Measurements from ENCODE around the gene SOX6.

Gene SOX6

GRCh38 chr11:16326679-16327297, 29.6 kb downstream of the SOX6 start:
- DNase-seq (ENCODE audit: low read depth) = no peak
- no peak overlapping the region for H3K4me3 ChIP-seq (ENCODE audit: low read depth, low read length)

- H3K4me3 ChIP-seq (ENCODE audit: low read depth, low read length) = no peak overlapping the region
- no peak for DNase-seq (ENCODE audit: low read depth)
Observed at GRCh38 chr11:16322190-16322589, 34.2 kb downstream of the SOX6 start.

- no peak overlapping the region for H3K4me3 ChIP-seq (ENCODE audit: low read depth, low read length)
- no peak for DNase-seq (ENCODE audit: low read depth)
Observed at GRCh38 chr11:16321148-16321547, 35.2 kb downstream of the SOX6 start.

- DNase-seq (ENCODE audit: low read depth) = no peak
- no peak overlapping the region for H3K4me3 ChIP-seq (ENCODE audit: low read depth, low read length)
Observed at GRCh38 chr11:16318320-16318719, 38.0 kb downstream of the SOX6 start.

- no peak overlapping the region for H3K4me3 ChIP-seq (ENCODE audit: low read depth, low read length)
- no peak for DNase-seq (ENCODE audit: low read depth)
Observed at GRCh38 chr11:16317712-16318111, 38.6 kb downstream of the SOX6 start.

GRCh38 chr11:16313846-16314245, 42.5 kb downstream of the SOX6 start:
- no peak for DNase-seq (ENCODE audit: low read depth)
- no peak overlapping the region for H3K4me3 ChIP-seq (ENCODE audit: low read depth, low read length)

GRCh38 chr11:16312233-16312765, 44.0 kb downstream of the SOX6 start:
- H3K4me3 ChIP-seq (ENCODE audit: low read depth, low read length) = no peak overlapping the region
- no peak for DNase-seq (ENCODE audit: low read depth)

- no peak overlapping the region for H3K4me3 ChIP-seq (ENCODE audit: low read depth, low read length)
- DNase-seq (ENCODE audit: low read depth) = no peak
Observed at GRCh38 chr11:16311831-16312230, 44.5 kb downstream of the SOX6 start.

GRCh38 chr11:16310943-16311342, 45.4 kb downstream of the SOX6 start:
- no peak for DNase-seq (ENCODE audit: low read depth)
- H3K4me3 ChIP-seq (ENCODE audit: low read depth, low read length) = no peak overlapping the region

GRCh38 chr11:16309226-16309625, 47.1 kb downstream of the SOX6 start:
- no peak for DNase-seq (ENCODE audit: low read depth)
- H3K4me3 ChIP-seq (ENCODE audit: low read depth, low read length) = no peak overlapping the region

GRCh38 chr11:16301462-16301861, 54.9 kb downstream of the SOX6 start:
- DNase-seq (ENCODE audit: low read depth) = no peak
- H3K4me3 ChIP-seq (ENCODE audit: low read depth, low read length) = no peak overlapping the region

- no peak for DNase-seq (ENCODE audit: low read depth)
Observed at GRCh38 chr11:16299884-16300782, 56.2 kb downstream of the SOX6 start.

GRCh38 chr11:16299390-16299789, 57.0 kb downstream of the SOX6 start:
- no peak overlapping the region for H3K4me3 ChIP-seq (ENCODE audit: low read depth, low read length)
- no peak for DNase-seq (ENCODE audit: low read depth)

More at GRCh38 chr11:16299884-16300782, 56.2 kb downstream of the SOX6 start:
- no peak overlapping the region for H3K4me3 ChIP-seq (ENCODE audit: low read depth, low read length)

GRCh38 chr11:16297332-16297731, 59.0 kb downstream of the SOX6 start:
- DNase-seq (ENCODE audit: low read depth) = no peak
- H3K4me3 ChIP-seq (ENCODE audit: low read depth, low read length) = no peak overlapping the region

GRCh38 chr11:16296273-16296672, 60.1 kb downstream of the SOX6 start:
- H3K4me3 ChIP-seq (ENCODE audit: low read depth, low read length) = no peak overlapping the region
- no peak for DNase-seq (ENCODE audit: low read depth)

- no peak for DNase-seq (ENCODE audit: low read depth)
- H3K4me3 ChIP-seq (ENCODE audit: low read depth, low read length) = no peak overlapping the region
Observed at GRCh38 chr11:16295592-16295991, 60.8 kb downstream of the SOX6 start.

- no peak for DNase-seq (ENCODE audit: low read depth)
Observed at GRCh38 chr11:16293204-16293681, 63.1 kb downstream of the SOX6 start.

GRCh38 chr11:16292167-16292859, 64.0 kb downstream of the SOX6 start:
- no peak for DNase-seq (ENCODE audit: low read depth)
- no peak overlapping the region for H3K4me3 ChIP-seq (ENCODE audit: low read depth, low read length)

More at GRCh38 chr11:16293204-16293681, 63.1 kb downstream of the SOX6 start:
- H3K4me3 ChIP-seq (ENCODE audit: low read depth, low read length) = no peak overlapping the region

GRCh38 chr11:16291729-16292128, 64.6 kb downstream of the SOX6 start:
- H3K4me3 ChIP-seq (ENCODE audit: low read depth, low read length) = no peak overlapping the region
- no peak for DNase-seq (ENCODE audit: low read depth)

- H3K4me3 ChIP-seq (ENCODE audit: low read depth, low read length) = no peak overlapping the region
Observed at GRCh38 chr11:16289541-16289940, 66.8 kb downstream of the SOX6 start.

More at GRCh38 chr11:16289541-16289940, 66.8 kb downstream of the SOX6 start:
- no peak for DNase-seq (ENCODE audit: low read depth)
